AML-193 (cell line): Measurements from ENCODE around the gene KRTAP4-1.
"Not testable (repeated sequence)": the region's sequence is repeated elsewhere in the genome, so short reads cannot be mapped to it uniquely, and the experiment has no call there.

Experiments used
- DNase-seq, 2 experiments: peaks; one replicate each; lab custom pipeline; 2025; lab: John Stamatoyannopoulos, UW

Gene KRTAP4-1

DNA sequence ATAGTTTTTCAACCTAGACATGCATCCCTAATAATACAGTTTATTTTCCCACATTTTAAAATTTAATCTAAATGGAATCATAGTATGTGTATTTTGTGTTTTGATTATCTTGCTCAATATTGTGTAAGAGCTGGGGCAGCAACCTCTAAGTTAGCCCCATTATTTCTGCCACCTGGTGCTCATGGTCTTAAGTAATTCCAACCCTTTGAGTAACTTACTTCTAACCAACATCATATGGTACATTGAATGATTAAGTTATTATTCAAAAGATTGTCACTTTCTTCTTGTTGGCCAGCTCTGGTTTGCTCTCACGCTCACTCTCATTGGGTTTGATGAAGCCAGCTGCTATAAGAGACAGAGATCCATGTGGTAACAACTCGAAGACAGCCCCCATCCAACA lies 12.8 kb downstream of the KRTAP4-1 start:
- DNase-seq, result no peak

DNA sequence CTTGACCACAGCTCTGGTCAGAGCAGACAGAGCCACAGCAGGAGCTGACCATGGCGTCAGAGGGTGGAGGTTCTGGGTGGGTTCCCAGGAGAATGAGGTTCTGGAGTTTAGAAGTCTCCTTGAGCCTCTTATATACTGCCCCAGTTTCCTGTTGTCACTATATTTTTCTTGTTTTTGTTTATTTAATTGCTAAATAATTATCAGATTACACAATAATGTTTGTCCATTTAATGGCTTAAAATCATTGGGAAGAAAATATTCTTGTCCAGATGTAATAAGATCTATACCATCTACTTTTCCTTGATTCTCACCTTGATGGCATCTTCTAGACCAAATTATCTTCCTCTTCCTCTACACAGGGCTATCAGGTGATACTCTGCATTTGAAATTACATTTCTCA lies 16.6 kb downstream of the KRTAP4-1 start, which contains the start of gene KRTAP4-3:
Gene KRTAP4-3, minus strand, starts transcription at position 101 of the 400 bp plus-strand sequence. Its CDS starts 49 bp downstream, at position 52.
- no peak for DNase-seq

DNA sequence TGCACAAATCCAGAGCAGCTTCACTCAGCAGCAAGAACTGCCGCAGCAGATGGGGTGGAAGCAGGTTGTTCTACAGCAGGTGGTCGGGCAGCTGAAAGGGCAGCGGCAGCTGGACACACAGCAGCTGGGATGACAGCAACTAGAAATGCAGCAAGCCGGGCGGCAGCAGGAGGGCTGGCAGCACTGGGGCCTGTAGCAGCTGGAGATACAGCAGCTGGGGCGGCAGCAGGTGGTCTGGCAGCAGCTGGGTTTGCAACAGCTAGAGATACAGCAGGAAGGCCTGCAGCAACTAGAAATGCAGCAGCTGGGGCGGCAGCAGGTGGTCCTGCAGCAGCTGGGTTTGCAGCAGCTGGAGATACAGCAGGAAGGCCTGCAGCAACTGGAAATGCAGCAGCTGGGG lies 17.1 kb downstream of the KRTAP4-1 start:
- no peak for DNase-seq

GRCh38 chr17:41163828-41164227 lies 20.9 kb downstream of the KRTAP4-1 start:
- DNase-seq, result no peak

GRCh38 chr17:41160648-41161047 lies 24.1 kb downstream of the KRTAP4-1 start, which contains the start of gene KRTAP4-4:
KRTAP4-4 (minus strand) TSS chr17:41160748; CDS start chr17:41160691, 57 bp downstream.
- DNase-seq, result no peak

- not testable (repeated sequence) for DNase-seq
These were observed 24.5 kb downstream of the KRTAP4-1 start for GRCh38 chr17:41160190-41160589.

- DNase-seq, result no peak
These were observed 30.9 kb downstream of the KRTAP4-1 start for GRCh38 chr17:41153856-41154255.

DNA sequence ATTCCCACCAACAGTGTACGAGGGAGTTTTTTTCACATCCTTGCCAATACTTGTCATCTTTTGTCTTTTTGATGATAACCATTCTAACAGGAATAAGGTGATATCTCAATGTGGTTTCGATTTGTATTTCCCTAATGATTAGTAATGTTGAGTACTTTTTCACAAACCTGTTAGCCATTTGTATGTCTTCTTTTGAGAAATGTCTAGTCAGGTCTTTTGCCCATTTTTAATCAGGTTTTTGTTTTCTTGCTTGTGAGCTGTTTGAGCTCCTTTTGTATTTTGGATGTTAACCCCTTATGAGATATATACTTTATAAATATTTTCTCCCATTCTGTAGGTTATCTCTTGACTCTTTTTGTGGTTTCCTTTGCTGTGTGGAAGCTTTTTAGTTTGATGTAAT lies 33.2 kb downstream of the KRTAP4-1 start:
- DNase-seq, result no peak

GRCh38 chr17:41150026-41150425 lies 34.7 kb downstream of the KRTAP4-1 start:
- no peak for DNase-seq

DNA sequence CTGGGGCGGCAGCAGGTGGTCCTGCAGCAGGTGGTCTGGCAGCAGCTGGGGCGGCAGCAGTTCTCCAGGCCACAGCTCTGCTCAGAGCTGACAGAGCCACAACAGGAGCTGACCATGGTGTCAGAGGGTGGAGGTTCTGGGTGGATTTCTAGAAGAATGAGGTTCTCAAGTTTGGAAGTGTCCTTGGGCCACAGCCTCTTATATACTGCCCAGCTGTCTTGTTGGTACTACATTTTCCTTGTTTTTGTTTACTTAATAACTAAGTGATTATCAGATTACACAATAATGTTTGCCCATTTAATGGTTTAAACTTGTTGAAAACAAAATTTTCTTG lies 35.1 kb downstream of the KRTAP4-1 start, which contains the start of gene KRTAP4-5:
Gene KRTAP4-5, minus strand, starts transcription at position 174 of the 334 bp plus-strand sequence. Its CDS starts 58 bp downstream, at position 116.
- DNase-seq, result no peak

DNA sequence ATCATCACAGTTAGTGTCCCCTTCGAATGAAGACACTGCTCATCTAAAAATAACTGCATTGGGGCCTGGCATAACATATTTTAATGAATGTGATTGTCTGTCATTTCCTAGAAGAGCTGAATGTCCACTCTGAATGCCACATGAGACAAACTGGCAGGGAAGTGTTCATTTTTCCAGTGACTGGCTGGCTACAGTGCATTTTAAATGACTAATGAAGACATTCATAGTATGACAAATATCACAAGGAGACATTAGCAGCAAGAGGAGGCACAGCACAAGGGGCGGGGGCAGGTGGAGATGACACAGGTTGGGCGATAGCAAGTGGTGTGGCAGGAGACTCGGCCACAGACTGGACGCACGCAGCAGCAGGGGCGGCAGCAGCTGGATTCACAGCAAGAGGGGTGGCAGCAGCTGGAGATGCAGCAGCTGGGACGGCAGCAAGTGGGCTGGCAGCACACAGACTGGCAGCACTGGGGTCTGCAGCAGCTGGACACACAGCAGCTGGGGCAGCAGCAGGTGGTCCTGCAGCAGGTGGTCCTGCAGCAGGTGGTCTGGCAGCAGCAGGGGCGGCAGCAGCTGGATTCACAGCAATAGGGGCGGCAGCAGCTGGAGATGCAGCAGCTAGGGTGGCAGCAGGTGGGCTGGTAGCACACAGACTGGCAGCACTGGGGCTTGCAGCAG lies 35.6 kb downstream of the KRTAP4-1 start:
- not testable (repeated sequence) for DNase-seq

DNA sequence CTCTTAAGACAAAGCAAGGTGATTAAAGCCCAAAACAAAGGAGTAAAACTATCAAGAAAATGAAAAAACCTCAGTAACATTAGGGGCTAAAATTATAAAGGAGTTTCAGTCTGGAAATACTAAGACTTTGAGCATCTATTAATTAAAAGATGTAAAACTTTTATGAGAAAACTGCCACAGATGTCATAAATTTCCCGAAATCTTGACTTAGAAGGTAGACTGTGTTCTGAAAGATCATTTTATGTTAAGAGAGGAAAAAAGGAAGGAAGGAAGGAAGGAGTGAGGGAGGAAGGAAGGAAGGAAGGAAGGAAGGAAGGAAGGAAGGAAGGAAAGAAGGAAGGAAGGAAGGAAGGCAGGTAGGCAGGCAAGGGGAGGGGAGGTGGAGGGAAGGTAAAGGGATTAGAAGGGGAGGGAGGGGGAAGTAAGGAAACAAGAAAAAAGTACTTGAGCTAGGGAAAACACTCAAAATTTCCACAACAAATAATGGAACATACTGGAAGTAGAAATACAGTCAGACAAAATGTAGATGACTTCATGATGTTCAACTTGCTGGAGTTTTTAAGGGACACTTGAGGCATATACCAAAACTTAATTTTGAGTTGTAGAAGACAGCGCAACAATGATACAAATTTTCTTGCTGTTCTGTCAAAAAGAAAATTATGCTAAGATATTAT lies 37.0 kb downstream of the KRTAP4-1 start:
- no peak for DNase-seq

DNA sequence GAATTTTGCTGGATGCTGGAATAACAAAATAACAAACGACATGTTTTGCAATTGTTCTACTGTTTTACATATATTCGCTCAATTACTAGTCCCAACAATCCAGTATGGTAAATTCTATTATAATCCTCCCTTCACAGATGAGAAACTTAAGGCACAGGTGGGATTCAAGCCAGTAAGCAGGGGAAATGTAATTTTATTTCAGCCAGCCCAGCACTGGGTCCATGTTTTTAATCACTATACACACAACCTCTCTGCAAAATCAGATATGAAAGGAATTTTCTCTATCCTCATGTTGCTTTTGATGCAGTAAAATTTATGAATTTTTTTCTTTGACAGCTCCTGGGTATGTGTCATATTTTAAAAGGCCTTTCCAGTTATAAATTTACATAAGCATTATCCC lies 39.5 kb downstream of the KRTAP4-1 start:
- no peak for DNase-seq

GRCh38 chr17:41144846-41145245 lies 39.9 kb downstream of the KRTAP4-1 start:
- no peak for DNase-seq

GRCh38 chr17:41141361-41141760 lies 43.4 kb downstream of the KRTAP4-1 start:
- no peak for DNase-seq

- DNase-seq, result no peak
These were observed 44.2 kb downstream of the KRTAP4-1 start, which contains the start of gene KRTAP4-6 for GRCh38 chr17:41140360-41141131. KRTAP4-6 (minus strand) TSS chr17:41140544; CDS start chr17:41140487, 57 bp downstream.

GRCh38 chr17:41139865-41140264 lies 44.8 kb downstream of the KRTAP4-1 start:
- DNase-seq, result not testable (repeated sequence)
